AG09319 (cell line): ENCODE measurements around the gene ERC1.

ENCODE experiments used
- DNase-seq: peaks from one replicate; pipeline ENCODE4 v3.0.0-alpha.2; 2010; ENCODE audit warnings: low read depth; ENCODE audit errors: extremely low read depth
- TF ChIP-seq, protein P1 (sequence below): IDR thresholded peaks from 2 replicates; pipeline ENCODE4 v1.5.1; 2011; ENCODE audit warnings: low read depth, mild to moderate bottlenecking, inconsistent platforms, low read length, moderate library complexity

Gene ERC1

GRCh38 chr12:1528791-1529190 lies 537.8 kb downstream of the ERC1 start:
- TF ChIP-seq, protein P1, sequence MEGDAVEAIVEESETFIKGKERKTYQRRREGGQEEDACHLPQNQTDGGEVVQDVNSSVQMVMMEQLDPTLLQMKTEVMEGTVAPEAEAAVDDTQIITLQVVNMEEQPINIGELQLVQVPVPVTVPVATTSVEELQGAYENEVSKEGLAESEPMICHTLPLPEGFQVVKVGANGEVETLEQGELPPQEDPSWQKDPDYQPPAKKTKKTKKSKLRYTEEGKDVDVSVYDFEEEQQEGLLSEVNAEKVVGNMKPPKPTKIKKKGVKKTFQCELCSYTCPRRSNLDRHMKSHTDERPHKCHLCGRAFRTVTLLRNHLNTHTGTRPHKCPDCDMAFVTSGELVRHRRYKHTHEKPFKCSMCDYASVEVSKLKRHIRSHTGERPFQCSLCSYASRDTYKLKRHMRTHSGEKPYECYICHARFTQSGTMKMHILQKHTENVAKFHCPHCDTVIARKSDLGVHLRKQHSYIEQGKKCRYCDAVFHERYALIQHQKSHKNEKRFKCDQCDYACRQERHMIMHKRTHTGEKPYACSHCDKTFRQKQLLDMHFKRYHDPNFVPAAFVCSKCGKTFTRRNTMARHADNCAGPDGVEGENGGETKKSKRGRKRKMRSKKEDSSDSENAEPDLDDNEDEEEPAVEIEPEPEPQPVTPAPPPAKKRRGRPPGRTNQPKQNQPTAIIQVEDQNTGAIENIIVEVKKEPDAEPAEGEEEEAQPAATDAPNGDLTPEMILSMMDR = no peak
- DNase-seq = no peak

- DNase-seq = no peak
- TF ChIP-seq, protein P1 = no peak
Observed at GRCh38 chr12:1529228-1529861, 538.3 kb downstream of the ERC1 start.

- TF ChIP-seq, protein P1 = no peak
- DNase-seq = no peak
Observed at GRCh38 chr12:1529862-1530591, 539.0 kb downstream of the ERC1 start.

DNA sequence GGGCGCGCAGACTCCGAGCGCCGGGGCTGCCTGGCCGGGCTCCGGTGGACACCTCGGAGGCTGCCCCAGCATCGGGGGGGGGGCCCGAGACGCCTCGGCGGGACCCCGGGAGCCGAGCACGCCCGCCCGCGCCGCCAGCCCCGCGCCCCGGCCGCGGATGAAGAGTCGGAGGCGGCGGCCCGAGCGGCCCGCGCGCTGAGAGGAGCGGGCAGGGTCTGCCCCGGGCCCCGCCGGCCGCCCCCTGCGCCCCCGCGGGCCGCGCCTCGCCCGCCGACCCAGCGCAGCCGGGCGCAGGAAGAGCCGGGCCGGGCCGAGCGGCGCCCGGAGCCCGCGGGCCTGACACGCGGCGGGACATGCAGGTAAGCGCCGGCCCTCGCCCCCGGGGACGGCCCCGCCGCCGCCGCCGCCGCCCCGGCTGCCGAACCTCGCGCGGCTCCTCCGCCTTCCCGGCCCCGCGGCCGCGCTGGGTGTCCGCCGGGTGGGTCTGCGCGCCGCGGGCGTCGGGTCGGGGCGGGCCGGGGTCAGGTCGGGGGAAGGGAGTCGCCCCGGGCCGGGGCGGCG lies 539.6 kb downstream of the ERC1 start:
- no peak for DNase-seq
- TF ChIP-seq, protein P1 = no peak

DNA sequence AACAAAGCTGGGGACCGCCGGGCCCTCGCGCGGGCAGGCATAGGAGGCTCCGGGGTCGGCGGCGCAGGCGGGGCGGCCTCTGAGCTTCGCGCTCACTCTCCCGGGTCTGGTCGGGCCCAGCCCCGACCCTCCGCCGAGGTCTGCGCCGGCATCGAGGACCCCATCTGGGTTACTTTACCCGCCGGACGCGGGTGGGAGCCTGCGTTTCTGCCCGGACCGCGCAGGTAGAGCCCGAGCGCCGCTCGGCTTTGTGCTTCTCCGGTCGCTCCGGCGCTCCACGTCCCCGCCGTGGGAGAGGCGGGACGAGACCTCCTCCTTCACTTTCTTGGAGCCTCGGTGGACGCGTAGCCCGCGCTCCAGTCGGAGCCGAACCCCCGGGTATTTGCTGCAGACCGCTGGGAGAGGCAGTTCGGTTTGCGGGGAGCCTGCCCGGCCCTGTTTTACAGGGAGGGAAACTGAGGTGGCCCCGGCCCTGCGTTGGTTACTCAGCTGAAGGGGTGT lies 540.2 kb downstream of the ERC1 start:
- DNase-seq = no peak
- TF ChIP-seq, protein P1 = no peak

- TF ChIP-seq, protein P1 = no peak
Observed at GRCh38 chr12:1531654-1532374, 540.8 kb downstream of the ERC1 start.

More at GRCh38 chr12:1531654-1532374, 540.8 kb downstream of the ERC1 start:
- no peak for DNase-seq
